ENCODE measurements around the gene SEMA3E. TPM values are rescaled to one million over a fixed set of nuclear protein-coding genes. Genes with fewer than 3 reads are reported as not detected.

SEMA3E gene
- polyA plus RNA-seq, 1 of the 3 experiments (the other 2 are of a cell fraction) = under 0.01 TPM

GRCh38 chr7:83509255-83510021 lies 139.5 kb downstream of the SEMA3E start:
- H3K27ac ChIP-seq (ENCODE audit: low read depth in 2 of 2, low read length in 1 of 2) = no peak overlapping the region
- H3K27me3 ChIP-seq (ENCODE audit: insufficient read depth) = no peaks in the 10 kb centered on the region
- no peaks in the 10 kb centered on the region for H3F3A ChIP-seq (replicated peaks; ENCODE audit: insufficient read depth)
- 74% methylated on average over 3 of the region's 3 CpGs for WGBS (ENCODE audit: low lambda C conversion rate)
- no peak overlapping the region for H3K4me2 ChIP-seq
- DNase-seq = no peak
- no peaks in the 10 kb centered on the region for H3K79me2 ChIP-seq (ENCODE audit: insufficient read depth)
- no peaks in the 10 kb centered on the region for H3K36me3 ChIP-seq (replicated peaks in 1 of 2; ENCODE audit: control insufficient read depth in 1 of 2, insufficient read depth in 2 of 2, low read length in 1 of 2)
- H4K20me1 ChIP-seq (ENCODE audit: insufficient read depth) = no peaks in the 10 kb centered on the region
- H3K9me2 ChIP-seq = no peaks in the 10 kb centered on the region
- H3K9ac ChIP-seq = no peak overlapping the region
- H2AFZ ChIP-seq (ENCODE audit: low read depth) = no peak overlapping the region
- H3K4me3 ChIP-seq (ENCODE audit: low read depth in 2 of 2, low read length in 1 of 2) = no peak overlapping the region
- TF ChIP-seq TAF1 (IDR thresholded peaks at IDR 0.05; ENCODE audit: borderline replicate concordance, low read depth, low read length) = no peak
- no peaks in the 10 kb centered on the region; a peak in 1 of 4 replicates for H3K4me1 ChIP-seq (ENCODE audit: control insufficient read depth in 1 of 2, insufficient read depth in 2 of 2, low read depth in 1 of 2, low read length in 1 of 2)
- ChIA-PET CTCF (no interaction called here), POLR2A (no interaction called here)
- no peaks in the 10 kb centered on the region for H3K9me3 ChIP-seq

GRCh38 chr7:83504330-83504729 lies 144.6 kb downstream of the SEMA3E start:
- Histone ChIP-seq H3K79me2 (ENCODE audit: insufficient read depth) (no peaks in the 10 kb centered on the region), H3K4me2 (no peak overlapping the region), H3K9ac (no peak overlapping the region), H3K9me3 (no peaks in the 10 kb centered on the region), H3K27me3 (ENCODE audit: insufficient read depth) (no peaks in the 10 kb centered on the region), H3K9me2 (no peaks in the 10 kb centered on the region), H3K4me3 (ENCODE audit: low read depth in 2 of 2, low read length in 1 of 2) (no peak overlapping the region), H2AFZ (ENCODE audit: low read depth) (no peak overlapping the region), H3K36me3 (replicated peaks in 1 of 2; ENCODE audit: control insufficient read depth in 1 of 2, insufficient read depth in 2 of 2, low read length in 1 of 2) (no peaks in the 10 kb centered on the region), H4K20me1 (ENCODE audit: insufficient read depth) (no peaks in the 10 kb centered on the region), H3K27ac (ENCODE audit: low read depth in 2 of 2, low read length in 1 of 2) (no peak overlapping the region), H3K4me1 (ENCODE audit: control insufficient read depth in 1 of 2, insufficient read depth in 2 of 2, low read depth in 1 of 2, low read length in 1 of 2) (no peaks in the 10 kb centered on the region), H3F3A (replicated peaks; ENCODE audit: insufficient read depth) (no peaks in the 10 kb centered on the region)
- ChIA-PET POLR2A (no interaction called here), CTCF (no interaction called here)
- whole genome bisulfite sequencing (ENCODE audit: low lambda C conversion rate) = 61% methylated on average over 2 of the region's 2 CpGs
- TF ChIP-seq CHD2 (IDR thresholded peaks at IDR 0.05; ENCODE audit: low read length, partially characterized antibody) (no peak), EZH2phosphoT487 (IDR thresholded peaks at IDR 0.05; ENCODE audit: borderline replicate concordance, low read depth) (no peak), NFIC (IDR thresholded peaks at IDR 0.05; ENCODE audit: borderline replicate concordance) (no peak), TAF1 (IDR thresholded peaks at IDR 0.05; ENCODE audit: borderline replicate concordance, low read depth, low read length) (no peak), SMC3 (IDR thresholded peaks at IDR 0.05; ENCODE audit: low read depth, low read length) (no peak), MAX (IDR thresholded peaks at IDR 0.05; ENCODE audit: low read depth) (no peak), MEF2A (IDR thresholded peaks at IDR 0.05; ENCODE audit: borderline replicate concordance, low read depth) (no peak), REST (IDR thresholded peaks at IDR 0.05; ENCODE audit: low read depth, low read length) (no peak), JUND (IDR thresholded peaks at IDR 0.05) (no peak), IRF3 (IDR thresholded peaks at IDR 0.05; ENCODE audit: low read depth, low read length) (no peak), NRF1 (IDR thresholded peaks at IDR 0.05; ENCODE audit: low read depth, low read length) (no peak), ZBTB33 (IDR thresholded peaks at IDR 0.05; ENCODE audit: borderline replicate concordance, low read depth) (no peak), YY1 (IDR thresholded peaks at IDR 0.05; ENCODE audit: low read depth) (no peak)
- DNase-seq = no peak

Measured in SK-N-SH (cell line).